DND-41 (cell line): ENCODE measurements around the gene TLN1.
A peak's percentile ranks its signal among the peaks of the same experiment; 100 is the strongest.

Source experiments
- ATAC-seq: fragments of 200-7000 bp; cut with Tn5 transposase; 3 replicates; pipeline ENCODE4 v1.9.1; 2021; ENCODE audit warnings: low read depth; ENCODE audit not compliant: insufficient read depth
- DNase-seq: peaks from one replicate; pipeline ENCODE4 v3.0.0-alpha.2; 2020
- H2AFZ ChIP-seq: 2 replicates; pipeline ENCODE4 v1.6.0; 2012; ENCODE audit warnings: low read depth, low read length
- H3K27ac ChIP-seq: 2 replicates; pipeline ENCODE4 v1.5.1; 2012; ENCODE audit warnings: low read length, inconsistent platforms
- H3K27me3 ChIP-seq: fragments of 200-600 bp; sonication (generic); 2 replicates; pipeline ENCODE4 v1.6.0; 2012; ENCODE audit warnings: low read length, mild to moderate bottlenecking, inconsistent platforms; ENCODE audit not compliant: insufficient read depth, poor library complexity
- H3K36me3 ChIP-seq: 2 replicates; pipeline ENCODE4 v1.5.1; 2012; ENCODE audit warnings: low read length, inconsistent platforms; ENCODE audit not compliant: insufficient read depth
- H3K4me1 ChIP-seq: 2 replicates; pipeline ENCODE4 v1.5.1; 2012; ENCODE audit warnings: mild to moderate bottlenecking, low read length; ENCODE audit not compliant: insufficient read depth
- H3K4me2 ChIP-seq: 2 replicates; pipeline ENCODE4 v1.6.0; 2012; ENCODE audit warnings: mild to moderate bottlenecking, moderate library complexity, low read length, inconsistent platforms; ENCODE audit not compliant: insufficient read depth
- H3K4me3 ChIP-seq, 2 experiments: fragments of 200-600 bp in 1 of 2; shearing (Covaris generic) in 1 of 2; 2 replicates each; pipeline ENCODE4 v1.5.1; 2012 to 2016; ENCODE audit warnings: inconsistent platforms in 2 of 2, low read length in 2 of 2, mild to moderate bottlenecking in 2 of 2, low read depth in 1 of 2, moderate library complexity in 1 of 2
- H3K79me2 ChIP-seq: 2 replicates; pipeline ENCODE4 v1.6.0; 2012; ENCODE audit warnings: low read length, inconsistent platforms; ENCODE audit not compliant: insufficient read depth
- H3K9ac ChIP-seq: 2 replicates; pipeline ENCODE4 v1.6.0; 2012; ENCODE audit warnings: low read depth, mild to moderate bottlenecking, inconsistent platforms, low read length, moderate library complexity
- H3K9me3 ChIP-seq: 2 replicates; pipeline ENCODE4 v1.5.1; 2012; ENCODE audit warnings: low read length, moderate library complexity, mild to moderate bottlenecking, inconsistent platforms; ENCODE audit not compliant: insufficient read depth, severe bottlenecking
- H4K20me1 ChIP-seq: 2 replicates; pipeline ENCODE4 v1.6.0; 2012; ENCODE audit warnings: low read length; ENCODE audit not compliant: insufficient read depth
- CTCF ChIP-seq: IDR thresholded peaks from 2 replicates; pipeline ENCODE4 v1.5.1; 2012; ENCODE audit warnings: borderline replicate concordance, low read length, moderate library complexity, mild to moderate bottlenecking; ENCODE audit not compliant: poor library complexity, severe bottlenecking; ENCODE audit errors: extremely low read depth
- EZH2 ChIP-seq: IDR thresholded peaks from 3 replicates; pipeline ENCODE4 v1.6.1; 2012; ENCODE audit warnings: borderline replicate concordance, low read depth, mild to moderate bottlenecking, moderate library complexity, low read length, inconsistent platforms; ENCODE audit not compliant: severe bottlenecking

The TLN1 gene

DNA sequence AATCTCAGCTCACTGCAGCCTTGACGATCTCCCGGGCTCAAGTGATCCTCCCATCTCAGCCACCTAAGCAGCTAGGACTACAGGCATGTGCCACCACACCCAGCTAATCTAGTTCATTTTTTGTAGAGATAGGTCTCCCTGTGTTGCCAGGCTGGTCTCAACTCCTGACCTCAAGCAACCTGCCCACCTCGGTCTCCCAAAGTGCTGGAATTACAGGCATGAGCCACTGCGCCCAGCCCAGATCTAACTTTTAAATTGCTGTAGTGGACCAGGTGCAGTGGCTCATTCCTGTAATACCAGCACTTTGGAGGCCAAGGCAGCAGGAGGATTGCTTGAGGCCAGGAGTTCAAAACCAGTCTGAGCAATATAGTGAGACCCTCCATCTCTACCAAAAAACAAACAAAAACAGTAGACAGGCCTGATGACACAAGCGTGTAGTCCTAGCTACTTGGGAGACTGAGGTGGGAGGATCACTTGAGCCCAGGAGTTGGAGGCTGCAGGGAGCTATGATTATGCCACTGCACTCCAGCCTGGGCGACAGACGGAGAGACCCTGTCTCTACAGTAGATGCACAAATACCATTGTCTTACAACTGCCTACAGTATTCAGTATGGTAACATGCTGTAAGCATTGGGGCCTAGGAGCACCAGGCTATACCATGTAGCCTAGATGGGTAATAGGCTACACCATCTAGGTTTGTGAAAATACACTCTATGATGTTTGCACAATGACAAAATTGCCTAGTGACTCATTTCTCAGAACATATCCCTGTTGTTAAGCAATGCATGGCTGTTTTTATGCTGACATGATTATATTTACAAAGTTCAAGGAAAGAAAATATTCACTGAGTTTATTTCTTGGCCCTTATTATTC, 79.8 kb downstream of the TLN1 start:
- Histone ChIP-seq H3K4me1 (peaks cover 60% of the 10 kb centered on the region), H3K9ac (0 out of 2 replicates have a peak overlapping the region, but pooled peaks have one; percentile 95), H4K20me1 (no peaks in the 10 kb centered on the region), H3K4me3 (no peak overlapping the region), H3K79me2 (peaks cover 30% of the 10 kb centered on the region), H3K27me3 (no peaks in the 10 kb centered on the region), H2AFZ (no peak overlapping the region), H3K27ac (no peak overlapping the region), H3K4me2 (no peak overlapping the region), H3K9me3 (no peaks in the 10 kb centered on the region), H3K36me3 (peaks cover 19% of the 10 kb centered on the region; the same call in 1 of the 2 replicates)
- ATAC-seq (no peak), DNase-seq (no peak)
- no peak for TF ChIP-seq EZH2
- TF ChIP-seq CTCF = no peak

- no peaks in the 10 kb centered on the region for H3K27me3 ChIP-seq
- peak within 1 kb of the TSS; percentile 79 for H3K4me2 ChIP-seq
- peaks cover 60% of the 10 kb centered on the region for H3K4me1 ChIP-seq
- peak within 1 kb of the TSS; percentile 60 for H2AFZ ChIP-seq
- peak within 1 kb of the TSS; percentile 100 for H3K27ac ChIP-seq
- TF ChIP-seq CTCF (no peak), EZH2 (no peak)
- H3K4me3 ChIP-seq = peak within 1 kb of the TSS; percentile 49 to 76
- peaks cover 32% of the 10 kb centered on the region for H3K79me2 ChIP-seq
- peak; percentile 11; the same call in 2 of the 3 replicates for ATAC-seq
- H4K20me1 ChIP-seq = no peaks in the 10 kb centered on the region
- H3K36me3 ChIP-seq = peaks cover 19% of the 10 kb centered on the region; the same call in 1 of the 2 replicates
- H3K9ac ChIP-seq = peak within 1 kb of the TSS; percentile 95
- no peaks in the 10 kb centered on the region for H3K9me3 ChIP-seq
- DNase-seq = peak; percentile 78
Measured at GRCh38 chr9:35650341-35651158, 81.4 kb downstream of the TLN1 start, which contains the start of gene SIT1. SIT1 (minus strand) TSS chr9:35650931; CDS start chr9:35650853, 78 bp downstream.

DNA sequence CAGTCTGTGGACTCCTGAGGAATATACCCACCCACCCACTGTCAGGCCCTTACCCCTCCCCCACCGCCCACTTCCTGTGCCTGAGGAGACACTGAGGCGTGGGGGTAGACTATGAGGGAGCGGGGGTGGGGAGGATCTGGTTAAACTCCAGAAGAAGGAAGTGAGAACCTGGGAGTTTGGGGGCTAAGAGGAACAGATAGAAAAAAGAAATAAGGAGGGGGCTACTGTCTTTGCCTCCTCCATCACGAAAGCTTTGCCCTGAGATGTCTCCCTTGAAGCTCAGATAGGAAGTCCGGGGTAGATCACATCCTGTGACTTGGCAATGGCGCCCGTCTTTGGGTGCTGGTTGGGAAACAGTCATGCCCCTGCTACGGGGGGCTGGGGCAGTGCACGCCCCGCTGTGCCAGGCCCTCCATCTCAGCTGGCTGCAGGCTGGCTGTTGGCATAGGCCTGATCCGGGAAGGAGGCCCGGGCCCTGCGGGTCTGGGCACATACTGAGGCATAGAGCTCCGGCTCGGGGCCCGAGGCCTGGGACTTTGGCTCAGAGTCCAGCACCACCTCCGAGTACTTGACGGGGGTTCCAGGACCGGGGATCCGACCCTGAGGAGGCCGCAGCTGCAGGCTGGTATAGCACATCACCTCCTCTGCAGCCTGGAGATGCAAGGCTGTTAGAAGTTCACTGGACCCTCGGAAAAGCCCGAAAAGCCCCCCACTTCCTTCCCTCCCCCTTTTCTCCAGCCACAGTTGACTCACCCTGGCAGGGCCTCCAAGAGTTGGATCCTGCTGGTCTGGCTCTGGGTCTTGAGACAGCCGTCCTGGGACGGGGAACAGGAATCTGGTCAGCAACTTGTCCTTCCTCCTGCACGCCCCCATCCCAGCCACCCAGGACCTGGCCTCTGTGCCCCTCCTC, 82.3 kb downstream of the TLN1 start:
- Histone ChIP-seq H2AFZ (peak overlapping the region; percentile 60; the same call in 1 of the 2 replicates), H4K20me1 (no peaks in the 10 kb centered on the region), H3K27ac (peak overlapping the region; percentile 100), H3K4me2 (peak overlapping the region; percentile 79), H3K36me3 (peaks cover 19% of the 10 kb centered on the region; the same call in 1 of the 2 replicates), H3K4me3 (peak overlapping the region; percentile 49 to 76), H3K9me3 (no peaks in the 10 kb centered on the region), H3K9ac (peak overlapping the region; percentile 95), H3K79me2 (peaks cover 41% of the 10 kb centered on the region), H3K27me3 (no peaks in the 10 kb centered on the region), H3K4me1 (peaks cover 69% of the 10 kb centered on the region)
- DNase-seq (peak; percentile 87), ATAC-seq (peak; percentile 21)
- no peak for TF ChIP-seq EZH2
- TF ChIP-seq CTCF = no peak
